Caco-2 (cell line): Measurements from ENCODE around the gene GIMAP5. TPM values are rescaled to one million over a fixed set of nuclear protein-coding genes. Genes with fewer than 3 reads are reported as not detected.

Source experiments
- BruUV-seq: library from RNA; stranded (reverse); fragments of 400-500 nt; replicated peaks from 2 replicates; lab custom pipeline; 2021; lab: Mats Ljungman, UMichigan
- CTCF ChIA-PET: fragments of 300-600 bp; sonication (Branson Sonifier 250); formaldehyde crosslinking; loops from one replicate; lab custom pipeline; 2022; ENCODE audit warnings: antibody characterized with exemption; lab: Charles Lee
- POLR2A ChIA-PET: fragments of 300-600 bp; sonication (Branson Sonifier 250); formaldehyde crosslinking; loops from one replicate; lab custom pipeline; 2022; ENCODE audit warnings: antibody characterized with exemption; lab: Charles Lee
- DNase-seq, 2 experiments: peaks; one replicate each; pipeline versions ENCODE4 v3.0.0 to v3.0.0-alpha.2; 2020 to 2022
- H3K27me3 ChIP-seq: replicated peaks from 2 replicates; pipeline ENCODE4 v1.6.0; 2011; ENCODE audit warnings: low read length; ENCODE audit not compliant: control insufficient read depth, insufficient read depth
- H3K36me3 ChIP-seq: 2 replicates; pipeline ENCODE4 v1.5.1; 2011; ENCODE audit warnings: low read length; ENCODE audit not compliant: control insufficient read depth, insufficient read depth
- H3K4me1 ChIP-seq: fragments of 250-450 bp; sonication (Bioruptor Pico); 2 replicates; pipeline ENCODE4 v1.5.1; 2020; ENCODE audit warnings: mild to moderate bottlenecking
- H3K4me3 ChIP-seq: 2 replicates; pipeline ENCODE4 v1.5.1; 2011; ENCODE audit warnings: low read depth, mild to moderate bottlenecking, control low read depth, low read length
- H3K9me3 ChIP-seq: fragments of 250-450 bp; sonication (Bioruptor Pico); 2 replicates; pipeline ENCODE4 v1.5.1; 2020; ENCODE audit warnings: mild to moderate bottlenecking, moderate library complexity
- H3K27ac Mint-ChIP-seq: one replicate; pipeline ENCODE4 v1.8.0; 2022; ENCODE audit warnings: mixed read lengths; ENCODE audit not compliant: unreplicated experiment
- H3K27me3 Mint-ChIP-seq: one replicate; pipeline ENCODE4 v1.8.0; 2022; ENCODE audit warnings: mixed read lengths; ENCODE audit not compliant: insufficient read depth, unreplicated experiment
- H3K36me3 Mint-ChIP-seq: one replicate; pipeline ENCODE4 v1.8.0; 2022; ENCODE audit warnings: mild to moderate bottlenecking, mixed read lengths; ENCODE audit not compliant: insufficient read depth, unreplicated experiment
- H3K4me1 Mint-ChIP-seq: one replicate; pipeline ENCODE4 v1.8.0; 2022; ENCODE audit warnings: low read depth, mixed read lengths; ENCODE audit not compliant: unreplicated experiment
- H3K4me3 Mint-ChIP-seq: one replicate; pipeline ENCODE4 v1.8.0; 2022; ENCODE audit warnings: mild to moderate bottlenecking, moderate library complexity, mixed read lengths; ENCODE audit not compliant: unreplicated experiment
- H3K9me3 Mint-ChIP-seq: one replicate; pipeline ENCODE4 v1.8.0; 2022; ENCODE audit warnings: mixed read lengths; ENCODE audit not compliant: unreplicated experiment
- CTCF ChIP-seq, 2 experiments: fragments of 200-600 bp in 1 of 2; IDR thresholded peaks; 1 replicate in 1 of 2; 2 replicates in 1 of 2; pipeline versions ENCODE4 v1.5.1 to v1.8.0; 2011 to 2022; ENCODE audit warnings: antibody characterized with exemption in 1 of 2, control low read depth in 1 of 2, inconsistent platforms in 1 of 2, low read depth in 1 of 2, low read length in 1 of 2, mild to moderate bottlenecking in 1 of 2, moderate library complexity in 1 of 2; ENCODE audit not compliant: insufficient read depth in 1 of 2, severe bottlenecking in 1 of 2, unreplicated experiment in 1 of 2
- intact Hi-C: fragments of 100-400 bp; cut with micrococcal nuclease; formaldehyde crosslinking; loops from one replicate; pipeline ENCODE4 v1.10.0; 2022; ENCODE audit not compliant: unreplicated experiment
- total RNA-seq: library from RNA; stranded (reverse); gene quantifications from 2 replicates; pipeline ENCODE4 v1.2.3, GENCODE V29; 2022

The GIMAP5 gene
- total RNA-seq, 1 experiment from 2014 or later: not detected

- no peak for TF ChIP-seq CTCF (IDR thresholded peaks at IDR 0.05; ENCODE audit: insufficient read depth in 1 of 2, low read depth in 1 of 2, low read length in 1 of 2, severe bottlenecking in 1 of 2, unreplicated experiment in 1 of 2)
- Histone ChIP-seq H3K4me3 (no peak overlapping the region), H3K36me3 (no peaks in the 10 kb centered on the region), H3K4me1 (no peaks in the 10 kb centered on the region), H3K27me3 (peaks cover 1% of the 10 kb centered on the region; the same call in 1 of the 2 replicates), H3K9me3 (no peaks in the 10 kb centered on the region)
- no peaks in the 10 kb centered on the region for H3K9me3 Mint-ChIP-seq
- peaks cover 7% of the 10 kb centered on the region for H3K4me1 Mint-ChIP-seq
- ChIA-PET POLR2A (no interaction called here), CTCF (interaction anchor here (1.0 kb wide), 1 partner anchor 138 kb away, joined by 3 read pairs; no protein-coding TSS in a partner anchor)
- intact Hi-C loops: no loop called here
- no peak overlapping the region for H3K27ac Mint-ChIP-seq
- H3K27me3 Mint-ChIP-seq: peaks cover 28% of the 10 kb centered on the region
- no TSS peak for BruUV-seq
- no peak overlapping the region for H3K4me3 Mint-ChIP-seq
- no peaks in the 10 kb centered on the region for H3K36me3 Mint-ChIP-seq
- DNase-seq: no peak
Observed at GRCh38 chr7:150738591-150739001, 1.4 kb downstream of the GIMAP5 start.

- ChIA-PET CTCF (interaction anchor here (1.0 kb wide), 1 partner anchor 138 kb away, joined by 3 read pairs; no protein-coding TSS in a partner anchor), POLR2A (no interaction called here)
- BruUV-seq: no TSS peak
- Mint-ChIP-seq H3K4me3 (no peak overlapping the region), H3K36me3 (no peaks in the 10 kb centered on the region), H3K27me3 (peaks cover 29% of the 10 kb centered on the region), H3K27ac (no peak overlapping the region), H3K4me1 (peaks cover 7% of the 10 kb centered on the region), H3K9me3 (no peaks in the 10 kb centered on the region)
- Histone ChIP-seq H3K4me1 (no peaks in the 10 kb centered on the region), H3K4me3 (no peak overlapping the region), H3K36me3 (no peaks in the 10 kb centered on the region), H3K9me3 (no peaks in the 10 kb centered on the region), H3K27me3 (peaks cover 1% of the 10 kb centered on the region; the same call in 1 of the 2 replicates)
- peak in 1 of 2 experiments; percentile 8 for TF ChIP-seq CTCF (IDR thresholded peaks at IDR 0.05; ENCODE audit: insufficient read depth in 1 of 2, low read depth in 1 of 2, low read length in 1 of 2, severe bottlenecking in 1 of 2, unreplicated experiment in 1 of 2)
- intact Hi-C loops: no loop called here
- no peak for DNase-seq
Observed at GRCh38 chr7:150739033-150739432, 1.8 kb downstream of the GIMAP5 start.

- Mint-ChIP-seq H3K4me1 (peaks cover 7% of the 10 kb centered on the region), H3K9me3 (no peaks in the 10 kb centered on the region), H3K27me3 (peaks cover 24% of the 10 kb centered on the region), H3K36me3 (no peaks in the 10 kb centered on the region), H3K27ac (no peak overlapping the region), H3K4me3 (no peak overlapping the region)
- Histone ChIP-seq H3K36me3 (no peaks in the 10 kb centered on the region), H3K9me3 (no peaks in the 10 kb centered on the region), H3K27me3 (peaks cover 1% of the 10 kb centered on the region; the same call in 1 of the 2 replicates), H3K4me3 (no peak overlapping the region), H3K4me1 (no peaks in the 10 kb centered on the region)
- intact Hi-C loops: no loop called here
- DNase-seq: no peak
- BruUV-seq: no TSS peak
- TF ChIP-seq CTCF (IDR thresholded peaks at IDR 0.05; ENCODE audit: insufficient read depth in 1 of 2, low read depth in 1 of 2, low read length in 1 of 2, severe bottlenecking in 1 of 2, unreplicated experiment in 1 of 2): no peak
- POLR2A ChIA-PET: no interaction called here
- CTCF ChIA-PET: no interaction called here
Observed at GRCh38 chr7:150740053-150740452, 2.8 kb downstream of the GIMAP5 start.
